ENCODE measurements around the gene EFCC1.

The EFCC1 gene

DNA sequence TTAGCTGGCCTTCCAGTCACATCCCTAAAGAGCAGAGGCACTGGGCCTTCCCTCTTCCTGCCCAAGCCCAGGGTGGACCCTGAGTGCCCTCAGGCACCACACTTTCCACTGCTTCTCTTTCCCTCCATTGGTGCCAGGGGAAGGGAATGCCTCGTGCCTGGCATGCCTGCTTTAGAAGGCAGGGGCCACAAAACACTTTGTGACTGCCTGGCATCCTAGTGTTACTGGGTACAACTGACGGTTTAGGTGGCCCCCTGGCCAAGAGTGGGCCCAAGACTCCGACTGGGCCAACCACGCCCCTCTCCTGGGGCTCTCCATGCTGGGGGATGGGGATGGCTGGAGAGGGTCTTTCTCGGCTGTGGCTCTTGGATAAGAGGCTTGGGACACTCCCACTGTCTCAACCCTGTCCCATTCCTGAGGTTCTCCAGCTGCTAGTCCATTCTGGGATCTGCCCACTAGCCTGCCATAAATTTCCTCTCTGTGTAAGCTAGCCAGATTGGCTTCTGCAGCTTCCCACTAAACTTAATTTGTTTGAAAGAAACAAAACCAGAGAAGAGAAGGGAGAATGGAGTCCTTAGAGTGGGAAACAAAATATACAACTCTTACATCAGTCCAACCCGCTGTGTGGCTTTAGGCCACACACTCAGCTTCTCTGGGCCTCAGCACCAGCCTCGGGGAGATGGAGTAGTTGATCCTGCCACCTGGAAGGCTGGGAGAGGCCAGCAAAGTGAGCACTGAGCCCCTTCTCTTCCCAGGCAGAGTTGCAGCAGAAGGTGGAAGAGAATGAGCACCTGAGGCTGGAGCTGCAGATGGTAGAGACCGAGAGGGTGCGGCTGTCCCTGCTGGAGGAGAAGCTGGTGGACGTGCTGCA lies 35.4 kb downstream of the EFCC1 start:
- TF ChIP-seq, protein P1, sequence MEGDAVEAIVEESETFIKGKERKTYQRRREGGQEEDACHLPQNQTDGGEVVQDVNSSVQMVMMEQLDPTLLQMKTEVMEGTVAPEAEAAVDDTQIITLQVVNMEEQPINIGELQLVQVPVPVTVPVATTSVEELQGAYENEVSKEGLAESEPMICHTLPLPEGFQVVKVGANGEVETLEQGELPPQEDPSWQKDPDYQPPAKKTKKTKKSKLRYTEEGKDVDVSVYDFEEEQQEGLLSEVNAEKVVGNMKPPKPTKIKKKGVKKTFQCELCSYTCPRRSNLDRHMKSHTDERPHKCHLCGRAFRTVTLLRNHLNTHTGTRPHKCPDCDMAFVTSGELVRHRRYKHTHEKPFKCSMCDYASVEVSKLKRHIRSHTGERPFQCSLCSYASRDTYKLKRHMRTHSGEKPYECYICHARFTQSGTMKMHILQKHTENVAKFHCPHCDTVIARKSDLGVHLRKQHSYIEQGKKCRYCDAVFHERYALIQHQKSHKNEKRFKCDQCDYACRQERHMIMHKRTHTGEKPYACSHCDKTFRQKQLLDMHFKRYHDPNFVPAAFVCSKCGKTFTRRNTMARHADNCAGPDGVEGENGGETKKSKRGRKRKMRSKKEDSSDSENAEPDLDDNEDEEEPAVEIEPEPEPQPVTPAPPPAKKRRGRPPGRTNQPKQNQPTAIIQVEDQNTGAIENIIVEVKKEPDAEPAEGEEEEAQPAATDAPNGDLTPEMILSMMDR (conservative IDR thresholded peaks at IDR 0.05; ENCODE audit: low read depth, low read length) = no peak
- H3K4me3 ChIP-seq (ENCODE audit: low read length) = no peak overlapping the region
- no peak for DNase-seq (ENCODE audit: low read depth)

DNA sequence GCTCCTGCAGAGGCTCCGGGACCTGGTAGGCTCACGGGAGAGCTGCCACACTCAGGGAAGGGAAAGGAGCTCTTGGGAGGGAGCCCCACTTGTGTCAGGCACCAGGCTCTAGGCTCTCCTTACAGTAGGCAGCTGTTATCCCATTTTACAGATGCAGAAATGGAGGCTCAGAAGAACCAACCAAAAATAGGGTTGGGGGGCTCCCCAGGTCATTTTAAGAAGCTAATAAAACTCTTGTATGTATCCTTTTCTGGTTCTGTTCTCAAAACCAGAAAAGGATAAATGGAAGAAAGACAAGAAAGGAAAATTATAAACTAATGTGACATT lies 36.0 kb downstream of the EFCC1 start:
- TF ChIP-seq, protein P1 (conservative IDR thresholded peaks at IDR 0.05; ENCODE audit: low read depth, low read length) = no peak
- no peak overlapping the region for H3K4me3 ChIP-seq (ENCODE audit: low read length)
- DNase-seq (ENCODE audit: low read depth) = no peak

DNA sequence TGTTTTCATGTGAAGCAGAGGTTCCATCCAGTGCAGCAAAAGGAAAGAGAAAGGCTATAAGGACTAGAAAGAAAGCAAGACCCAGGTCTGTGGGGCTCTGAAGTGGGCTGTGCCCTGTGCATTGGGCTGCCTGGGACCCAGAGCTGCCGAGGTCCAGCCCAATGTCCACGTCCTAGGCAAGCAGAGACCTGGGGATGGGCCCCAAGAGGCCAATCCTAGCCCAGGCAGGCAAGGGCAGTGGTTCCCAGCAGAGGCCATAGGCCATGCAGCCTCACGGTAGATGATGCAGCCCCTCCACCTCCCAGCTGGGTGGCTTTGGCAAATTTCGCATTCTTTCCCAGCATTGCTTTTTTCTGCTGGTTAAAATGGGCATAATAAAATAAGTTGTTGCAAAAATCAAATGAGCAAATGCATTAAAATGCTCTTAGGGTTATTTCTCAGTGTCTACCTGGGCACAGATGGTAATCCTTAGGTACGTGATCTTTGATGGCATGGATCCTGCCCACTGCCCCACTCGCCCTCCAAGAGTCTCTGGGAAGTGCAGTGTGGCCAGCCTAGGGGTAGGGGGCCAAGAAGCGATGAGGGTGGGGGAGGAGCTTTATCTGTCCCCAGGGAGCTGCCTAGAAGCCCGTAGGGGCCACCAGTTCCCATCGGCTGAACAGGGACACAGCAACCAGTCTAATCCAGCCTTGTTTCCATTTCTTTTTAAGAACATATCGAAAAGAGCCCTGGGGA lies 37.2 kb downstream of the EFCC1 start:
- DNase-seq (ENCODE audit: low read depth) = no peak
- TF ChIP-seq, protein P1 (conservative IDR thresholded peaks at IDR 0.05; ENCODE audit: low read depth, low read length) = no peak
- no peak overlapping the region for H3K4me3 ChIP-seq (ENCODE audit: low read length)

DNA sequence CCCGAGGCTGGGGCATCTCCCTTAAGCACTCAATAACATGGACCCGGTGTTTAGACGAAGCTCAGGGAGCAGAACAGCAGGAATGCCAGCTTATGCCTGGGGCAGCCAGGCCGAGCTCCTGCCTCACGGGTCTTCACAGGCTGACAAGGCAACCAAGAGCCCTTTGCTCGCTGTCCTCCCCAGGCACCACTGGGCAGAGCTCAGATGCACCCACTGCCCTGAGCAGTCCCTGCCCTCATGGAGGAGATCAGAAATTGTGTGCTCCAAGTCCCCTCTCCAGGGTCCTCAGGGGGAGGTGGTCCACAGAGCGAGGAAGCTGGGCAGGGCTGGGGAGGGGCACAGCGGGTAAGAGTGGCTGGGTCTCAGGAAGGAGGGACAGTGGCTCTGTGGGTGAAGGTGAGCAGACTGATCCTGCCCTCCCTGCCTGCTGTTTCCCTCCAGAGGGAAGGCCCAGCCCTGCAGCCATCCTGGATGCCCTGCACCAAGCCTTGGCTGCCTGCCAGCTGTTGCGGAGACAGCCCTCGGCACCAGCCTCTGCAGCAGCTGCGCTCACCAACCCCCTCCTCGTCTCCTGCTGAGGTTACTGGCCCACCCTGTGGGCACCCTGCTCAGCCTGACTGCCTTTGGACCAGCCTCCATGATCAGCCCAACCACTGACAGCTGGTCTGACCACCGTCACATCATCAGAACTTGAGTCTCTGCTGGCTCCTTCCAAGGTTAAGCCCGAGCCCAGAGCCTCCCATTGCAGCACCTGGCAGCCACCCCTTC lies 38.4 kb downstream of the EFCC1 start:
- TF ChIP-seq, protein P1 (conservative IDR thresholded peaks at IDR 0.05; ENCODE audit: low read depth, low read length) = no peak
- H3K4me3 ChIP-seq (ENCODE audit: low read length) = no peak overlapping the region
- no peak for DNase-seq (ENCODE audit: low read depth)

DNA sequence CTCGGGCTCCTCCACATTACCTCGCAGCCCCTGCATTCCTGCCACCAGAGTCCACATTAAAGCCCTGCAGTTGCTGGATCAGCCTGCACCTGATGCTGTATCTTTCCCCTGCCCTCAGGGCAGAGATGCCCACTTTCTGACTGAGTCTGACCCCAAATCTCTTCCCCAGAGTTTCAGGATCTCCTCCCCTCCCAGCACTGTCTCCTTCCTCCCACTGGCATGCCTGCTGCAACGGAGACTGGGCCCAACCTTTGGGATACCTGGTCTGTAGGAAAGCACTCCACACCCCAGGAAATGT lies 38.9 kb downstream of the EFCC1 start:
- TF ChIP-seq, protein P1 (conservative IDR thresholded peaks at IDR 0.05; ENCODE audit: low read depth, low read length) = no peak
- no peak overlapping the region for H3K4me3 ChIP-seq (ENCODE audit: low read length)
- DNase-seq (ENCODE audit: low read depth) = no peak

DNA sequence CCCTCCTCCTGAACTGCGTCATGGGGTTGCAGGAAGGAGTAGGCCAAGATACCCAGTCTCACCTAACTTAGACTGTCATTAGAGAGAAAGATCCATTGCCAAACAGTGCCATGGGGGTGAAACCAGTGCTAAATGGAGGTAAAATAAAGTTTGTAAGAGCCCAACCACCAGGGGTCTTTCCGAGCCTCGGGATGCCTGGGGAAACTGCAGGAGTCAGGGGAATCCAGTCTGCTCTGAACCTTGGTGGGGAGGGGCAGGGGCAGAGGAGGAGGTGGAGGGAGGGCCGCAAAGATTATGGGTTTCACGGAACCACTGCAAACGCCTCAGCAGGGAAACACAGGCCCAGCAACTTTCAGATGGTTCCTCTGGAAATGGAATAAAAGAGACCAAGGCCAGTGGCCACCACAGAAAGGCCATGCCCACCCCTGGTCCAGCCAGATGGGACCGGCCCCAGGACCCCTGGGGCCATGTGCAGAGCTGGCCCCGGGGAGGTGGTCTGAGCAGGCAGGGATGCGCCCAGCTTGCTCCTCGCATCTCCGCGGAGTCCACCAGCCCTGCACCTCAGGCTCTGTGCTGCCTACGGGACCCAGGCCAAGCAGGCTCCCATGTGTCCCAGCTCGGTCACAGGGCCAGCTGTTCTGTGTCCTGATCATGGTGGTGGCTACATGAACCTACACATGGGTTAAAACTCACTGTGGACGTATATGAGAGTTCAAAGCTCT lies 39.6 kb downstream of the EFCC1 start:
- TF ChIP-seq, protein P1 (conservative IDR thresholded peaks at IDR 0.05; ENCODE audit: low read depth, low read length) = no peak
- DNase-seq (ENCODE audit: low read depth) = no peak
- no peak overlapping the region for H3K4me3 ChIP-seq (ENCODE audit: low read length)
